GM23338 (cell line): ENCODE data around the gene ATP1B4. TPM values are rescaled to one million over a fixed set of nuclear protein-coding genes. Genes with fewer than 3 reads are reported as not detected.

Experiments
- ETS1 ChIP-seq: IDR thresholded peaks from 2 replicates; pipeline ENCODE4 v1.6.1; 2016; ENCODE audit warnings: antibody characterized with exemption
- NANOG ChIP-seq: IDR thresholded peaks from 2 replicates; pipeline ENCODE4 v1.6.1; 2016; ENCODE audit warnings: antibody characterized with exemption, borderline replicate concordance
- STAT1 ChIP-seq: IDR thresholded peaks from one replicate; pipeline ENCODE4 v1.6.1; 2016; ENCODE audit warnings: antibody characterized with exemption; ENCODE audit not compliant: unreplicated experiment
- polyA plus RNA-seq: library from polyadenylated mRNA; unstranded; fragments of >200 nt; fragmentation: Nextera tagmentation; extraction: Ambion mirVana; gene quantifications from 2 replicates; pipeline ENCODE4 v1.2.1, GENCODE V29; 2016
- total RNA-seq: library from RNA; depleted of rRNA; stranded (reverse); fragments of >200 nt; shearing (Covaris generic); gene quantifications from 2 replicates; pipeline ENCODE4 v1.2.3, GENCODE V29; 2014; rRNA removed

ATP1B4 gene
- total and polyA plus RNA-seq, 2 experiments from 2014 or later, result not detected

- TF ChIP-seq ETS1 (no peak), NANOG (no peak), STAT1 (no peak)
Observed at GRCh38 chrX:120429776-120430540, 68.1 kb downstream of the ATP1B4 start (continued).

Other genes with a start within 250 kb of the ATP1B4 start
- 0.31 TPM in 1 of 2 replicates, not detected in the other for gene RHOXF1, start 246.2 kb upstream of the ATP1B4 start, total RNA-seq
- gene RHOXF1, start 246.2 kb upstream of the ATP1B4 start, polyA plus RNA-seq, result 0.59 TPM in 1 of 2 replicates, not detected in the other
- not detected in 2 replicates for gene RHOXF2, start 203.5 kb upstream of the ATP1B4 start, total RNA-seq
- 0.27 and 0.66 TPM in 2 replicates for gene RHOXF2, start 203.5 kb upstream of the ATP1B4 start, polyA plus RNA-seq
- 14.0 and 14.3 TPM in 2 replicates for gene ZBTB33, start 111.3 kb upstream of the ATP1B4 start, total RNA-seq
- gene ZBTB33, start 111.3 kb upstream of the ATP1B4 start, polyA plus RNA-seq, result 2.8 and 3.9 TPM in 2 replicates
- gene TMEM255A, start 50.6 kb upstream of the ATP1B4 start, total RNA-seq, result 0.16 and 0.28 TPM in 2 replicates
- gene TMEM255A, start 50.6 kb upstream of the ATP1B4 start, polyA plus RNA-seq, result 0.21 and 0.40 TPM in 2 replicates
- gene LAMP2, start 107.2 kb downstream of the ATP1B4 start, total RNA-seq, result 40.9 and 46.1 TPM in 2 replicates
- gene LAMP2, start 107.2 kb downstream of the ATP1B4 start, polyA plus RNA-seq, result 19.5 and 24.4 TPM in 2 replicates
- 42.9 and 44.5 TPM in 2 replicates for gene CUL4B, start 198.9 kb downstream of the ATP1B4 start, total RNA-seq
- gene CUL4B, start 198.9 kb downstream of the ATP1B4 start, polyA plus RNA-seq, result 9.1 and 12.7 TPM in 2 replicates
- gene MCTS1, start 242.0 kb downstream of the ATP1B4 start, total RNA-seq, result 33.0 and 34.4 TPM in 2 replicates
- gene MCTS1, start 242.0 kb downstream of the ATP1B4 start, polyA plus RNA-seq, result 55.9 and 58.2 TPM in 2 replicates